Activated CD8-positive, alpha-beta memory T cell treated with anti-CD3 and anti-CD28 coated beads, Interleukin-2, amount 50 U/mL, for 48 hours (primary cell): ENCODE results near the gene GALNT7.

Experiments
- DNase-seq: peaks from one replicate; pipeline ENCODE4 v3.0.0-alpha.2; 2020

GALNT7 gene

GRCh38 chr4:173240696-173241095 lies 72.1 kb downstream of the GALNT7 start:
- no peak for DNase-seq

DNA sequence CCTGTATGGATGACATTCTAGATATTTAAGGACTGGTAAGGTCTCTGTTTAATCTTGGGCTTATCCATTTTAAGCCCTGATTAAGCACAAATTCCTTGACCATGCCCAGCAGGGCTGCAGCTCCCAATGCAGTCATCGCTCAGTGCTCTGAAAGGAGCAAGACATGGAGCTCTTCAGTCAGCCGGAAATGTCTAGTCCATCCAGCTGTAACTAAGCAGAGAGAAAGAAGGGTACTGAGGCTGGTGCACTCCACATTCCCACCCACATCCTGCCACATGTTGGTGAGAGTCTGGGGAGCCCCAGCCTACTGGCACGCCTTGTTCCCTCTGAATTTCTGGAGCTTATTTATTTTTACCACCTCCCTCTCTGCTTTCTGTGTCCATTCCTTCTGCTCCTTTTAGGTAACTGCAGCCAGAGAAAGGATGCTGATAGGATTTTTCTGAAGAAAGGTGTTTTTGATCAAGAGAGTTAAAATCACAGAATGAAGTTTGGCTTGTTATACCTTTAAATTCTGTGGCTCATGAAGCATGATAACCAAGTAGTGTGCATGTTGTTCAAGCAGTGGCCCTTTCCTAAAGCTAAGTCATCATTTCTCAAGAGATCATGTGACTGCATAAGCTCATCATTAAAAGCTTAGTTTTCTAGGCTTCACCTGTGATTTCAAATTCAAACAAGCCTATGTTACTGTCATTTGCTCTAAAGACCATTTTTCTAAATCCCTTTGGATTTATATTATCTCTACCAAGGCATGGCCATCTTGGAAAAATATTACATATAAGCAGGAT lies 74.0 kb downstream of the GALNT7 start:
- no peak for DNase-seq

DNA sequence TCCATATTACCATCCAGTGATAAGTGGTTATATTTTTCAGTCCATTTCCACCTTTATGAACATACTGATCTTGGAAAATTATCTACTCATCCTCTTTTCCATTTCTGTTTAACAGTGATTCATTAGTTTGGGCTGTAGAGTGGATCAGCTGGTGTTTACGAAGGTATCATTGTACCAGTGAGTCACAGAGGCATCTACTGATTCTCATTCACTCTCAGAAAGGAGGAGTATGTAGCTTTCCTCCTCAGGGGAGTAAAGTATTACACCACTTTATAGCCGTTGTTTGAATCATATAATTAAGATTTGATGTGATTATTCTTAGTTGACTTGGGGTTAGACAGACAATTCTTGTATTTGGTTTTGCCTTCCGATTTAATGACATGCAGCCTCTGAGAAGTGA lies 74.7 kb downstream of the GALNT7 start:
- DNase-seq = no peak

- DNase-seq = no peak
These were observed 75.5 kb downstream of the GALNT7 start for GRCh38 chr4:173243917-173244658.

GRCh38 chr4:173245952-173246351 lies 77.3 kb downstream of the GALNT7 start:
- DNase-seq = no peak

DNA sequence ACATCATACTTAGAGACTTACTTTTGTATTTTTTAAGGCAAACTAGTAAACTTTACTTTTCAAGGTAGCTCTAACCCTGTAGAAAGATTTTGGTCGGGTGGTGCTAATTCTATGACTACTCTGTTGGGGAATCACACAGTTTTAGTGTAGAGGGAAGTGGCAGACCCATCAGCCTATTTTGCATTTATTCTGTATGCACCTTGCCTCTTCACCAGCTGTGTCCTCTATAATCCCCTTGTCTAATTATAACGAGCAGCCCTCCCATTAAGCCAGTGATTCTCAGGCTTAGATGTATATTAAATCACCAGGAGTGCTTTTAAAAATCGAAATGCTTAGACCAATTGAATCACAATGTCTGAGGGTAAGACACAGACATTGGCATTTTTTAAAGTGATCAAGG lies 78.1 kb downstream of the GALNT7 start:
- DNase-seq = no peak

GRCh38 chr4:173247321-173247720 lies 78.7 kb downstream of the GALNT7 start:
- no peak for DNase-seq

DNA sequence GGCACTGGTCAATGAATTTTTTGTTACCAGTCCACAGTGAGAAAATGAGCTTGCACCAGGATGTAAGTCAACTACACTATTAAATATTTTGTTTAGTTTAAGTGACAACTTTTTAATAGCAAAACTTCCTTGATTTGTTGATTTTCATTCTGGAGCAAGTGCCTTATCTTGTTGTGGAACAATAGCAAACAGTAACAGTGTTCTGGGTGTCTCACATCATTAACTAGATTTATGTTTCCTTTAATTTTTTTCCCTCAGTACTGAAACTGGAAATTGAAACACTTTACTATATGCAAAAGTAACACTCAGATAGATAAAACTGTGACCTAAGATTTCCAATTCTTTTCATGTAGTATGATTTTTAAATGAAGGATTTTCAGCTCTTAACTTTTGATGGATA lies 80.1 kb downstream of the GALNT7 start:
- no peak for DNase-seq

GRCh38 chr4:173252024-173252935 lies 83.7 kb downstream of the GALNT7 start:
- DNase-seq = no peak

DNA sequence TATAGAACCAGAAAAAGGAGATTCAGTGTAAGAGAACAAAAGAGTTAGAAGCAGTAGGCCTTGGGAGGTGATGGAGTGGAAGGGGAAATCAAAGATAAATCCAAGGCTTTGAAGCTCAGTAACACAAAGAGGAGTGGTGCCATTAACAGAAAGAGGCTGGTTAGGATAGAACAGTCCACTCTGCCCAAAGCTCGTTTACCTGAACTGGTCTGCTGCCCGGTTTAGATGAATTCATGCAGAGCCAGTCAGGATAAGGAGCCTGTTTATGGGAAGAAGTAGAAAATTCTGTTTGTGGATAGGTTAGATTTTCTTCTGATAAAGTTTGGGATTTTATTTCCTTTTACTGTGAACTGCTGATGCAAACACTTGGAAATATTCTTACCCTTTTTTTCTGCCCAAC lies 85.0 kb downstream of the GALNT7 start:
- DNase-seq = no peak

- no peak for DNase-seq
These were observed 86.0 kb downstream of the GALNT7 start for GRCh38 chr4:173254646-173255045.

GRCh38 chr4:173256825-173257224 lies 88.2 kb downstream of the GALNT7 start:
- DNase-seq = no peak

DNA sequence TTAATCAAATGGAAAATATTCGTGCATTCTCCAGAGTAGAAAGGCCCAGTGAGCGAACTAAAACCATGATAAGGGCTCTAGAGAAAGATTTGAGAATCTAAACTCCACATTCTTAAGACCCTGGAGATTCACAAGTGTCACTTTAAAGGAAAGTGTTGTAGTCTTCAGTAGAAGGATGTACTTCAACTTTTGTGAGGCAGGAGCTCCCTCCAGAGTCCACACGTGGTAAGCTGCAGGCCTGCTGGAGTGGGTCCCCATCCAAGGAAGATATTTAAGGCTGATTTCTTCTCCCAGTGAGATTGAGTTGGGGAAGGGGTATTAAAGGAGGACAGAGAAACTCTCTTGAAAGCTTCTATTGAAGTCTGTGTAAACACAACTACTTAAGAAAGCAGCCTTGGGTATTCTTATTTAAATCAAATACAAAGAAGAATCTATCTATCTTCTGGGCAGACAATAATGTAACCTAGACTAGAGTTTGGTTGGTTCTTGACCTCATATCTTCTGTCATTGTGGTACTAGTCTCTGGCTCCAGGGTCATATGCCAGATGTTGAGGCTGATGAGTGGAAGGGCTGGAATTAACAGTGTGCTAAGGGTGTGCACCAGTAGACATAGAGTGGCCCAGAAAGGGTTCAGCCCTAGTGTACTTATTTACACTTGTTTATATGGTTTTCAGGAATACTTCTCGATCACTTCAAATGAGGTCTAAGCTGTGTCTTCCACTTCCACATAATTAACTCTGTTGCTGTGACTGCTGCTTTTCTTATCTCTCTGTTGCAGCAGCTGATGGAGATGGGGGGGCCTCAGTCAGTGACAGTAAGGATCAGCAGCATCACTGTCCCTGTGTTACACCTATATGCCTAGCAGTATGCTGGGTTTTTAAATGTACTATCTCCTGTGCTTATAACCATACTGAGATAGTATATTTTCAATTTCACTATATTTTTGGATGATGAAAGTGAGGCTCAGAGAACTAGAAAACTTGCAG lies 89.4 kb downstream of the GALNT7 start:
- DNase-seq = peak; percentile 56

DNA sequence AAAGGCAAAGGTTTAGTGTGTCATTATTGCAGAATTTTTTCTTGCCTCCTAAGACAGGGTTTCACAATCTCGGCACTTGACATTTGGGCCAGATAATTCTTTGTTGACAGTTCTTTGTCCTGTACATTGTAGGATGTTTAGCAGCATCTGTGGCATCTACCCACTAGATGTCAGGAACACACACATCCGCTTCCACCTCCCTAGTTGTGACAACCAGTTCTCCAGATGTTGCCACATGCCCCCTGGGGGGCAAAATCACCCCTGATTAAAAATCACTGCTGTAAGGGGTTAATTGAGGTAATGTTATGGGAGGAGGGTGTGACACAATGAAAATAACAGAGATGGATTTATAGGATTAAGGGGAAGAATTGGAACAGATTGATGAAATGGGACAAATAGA lies 90.3 kb downstream of the GALNT7 start:
- DNase-seq = no peak

DNA sequence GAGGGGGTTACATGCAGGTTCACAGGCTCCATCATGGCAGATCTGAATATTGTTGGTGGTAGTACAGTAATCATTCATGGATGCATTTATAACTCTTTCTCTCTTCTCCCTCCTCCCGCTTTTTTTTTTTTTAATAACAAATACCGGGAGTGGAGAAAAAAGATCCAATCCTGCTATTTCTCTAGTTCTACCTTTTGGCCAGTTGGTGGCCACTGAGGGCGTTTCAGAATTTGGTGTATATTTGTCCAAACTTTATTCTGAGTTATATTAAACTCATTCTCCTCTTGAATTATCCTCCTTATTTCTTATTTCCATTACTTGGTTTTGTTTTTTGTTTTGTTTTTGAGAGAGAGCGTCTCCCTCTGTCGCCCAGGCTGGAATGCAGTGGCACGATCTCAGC lies 90.7 kb downstream of the GALNT7 start:
- no peak for DNase-seq

DNA sequence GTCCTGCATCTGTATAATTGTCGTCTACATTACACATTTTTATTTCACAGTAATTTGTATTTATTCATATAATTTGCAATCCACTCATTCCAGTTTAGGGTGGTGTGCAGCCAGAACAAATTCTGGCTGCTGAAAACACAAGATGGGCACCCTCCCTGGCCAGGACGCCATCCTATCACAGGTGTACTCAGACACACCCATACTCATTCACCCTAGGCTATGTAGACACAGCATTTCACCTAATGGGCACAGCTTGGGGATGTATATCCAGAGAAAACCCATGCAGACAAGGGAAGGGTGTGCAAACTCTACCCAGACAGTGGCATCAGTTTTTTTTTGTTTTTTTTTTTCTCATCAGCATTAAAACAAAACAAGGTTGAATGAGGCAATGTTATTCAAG lies 92.4 kb downstream of the GALNT7 start:
- DNase-seq = no peak

GRCh38 chr4:173262375-173262774 lies 93.8 kb downstream of the GALNT7 start:
- no peak for DNase-seq

DNA sequence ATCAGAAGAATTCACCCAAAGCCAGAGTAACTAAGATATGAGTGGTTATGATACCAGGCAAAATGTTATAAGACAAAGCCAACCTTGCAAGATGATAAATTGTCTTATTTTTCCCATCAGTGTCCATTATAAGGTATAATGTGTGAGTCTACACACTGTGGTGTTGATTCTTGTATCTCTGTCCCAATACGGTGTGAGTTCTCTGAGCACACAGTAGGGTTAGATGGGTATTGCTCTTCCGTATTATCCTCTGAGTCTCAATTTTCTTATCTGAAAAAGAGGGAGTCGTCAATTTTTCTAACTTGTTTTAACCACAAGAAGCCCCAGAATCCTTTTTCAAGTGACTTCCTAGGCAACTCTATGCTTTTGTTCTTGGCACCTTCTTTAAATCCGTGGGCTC lies 95.6 kb downstream of the GALNT7 start:
- DNase-seq = no peak

DNA sequence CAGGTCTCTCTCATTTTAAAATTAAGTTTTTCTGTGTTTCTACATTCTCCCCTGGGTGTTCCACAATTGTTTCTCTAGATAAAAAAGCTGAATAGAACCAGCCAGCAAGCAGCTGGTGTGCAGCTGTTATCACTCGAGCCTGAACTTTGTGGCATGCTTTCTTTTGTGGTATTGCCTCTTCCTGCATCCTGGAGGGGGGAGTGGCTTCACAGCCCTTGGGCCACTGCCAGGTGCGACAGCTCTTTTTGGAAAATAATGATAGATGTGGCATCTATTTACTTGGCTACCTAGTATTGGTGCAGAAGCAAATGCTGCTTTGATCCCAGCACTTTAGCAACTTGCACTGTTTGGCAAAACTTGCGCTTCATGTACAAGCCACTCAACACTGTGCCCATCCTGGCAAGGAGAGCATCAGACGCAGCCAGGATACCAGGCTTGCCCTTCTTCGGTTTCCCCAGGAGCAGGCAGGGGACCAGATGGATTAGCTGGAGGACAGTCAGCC lies 96.1 kb downstream of the GALNT7 start:
- no peak for DNase-seq

DNA sequence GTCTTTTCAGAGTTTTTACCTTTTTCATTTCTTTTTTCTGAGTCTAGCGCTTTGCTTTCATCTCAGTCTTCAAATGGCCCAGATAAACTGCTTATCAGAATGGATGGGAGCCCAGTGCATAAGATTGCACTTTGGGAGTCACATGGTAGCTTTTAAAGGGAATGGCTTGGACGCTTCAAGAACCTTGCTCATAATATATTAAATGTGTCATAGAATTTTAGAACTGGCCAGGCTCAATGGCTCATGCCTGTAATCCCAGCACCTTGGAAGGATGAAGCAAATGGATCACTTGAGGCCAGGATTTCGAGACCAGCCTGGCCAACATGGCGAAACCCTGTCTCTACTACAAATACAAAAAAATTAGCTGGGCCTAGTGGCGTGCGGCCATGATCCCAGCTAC lies 97.1 kb downstream of the GALNT7 start:
- no peak for DNase-seq

- no peak for DNase-seq
These were observed 99.1 kb downstream of the GALNT7 start for GRCh38 chr4:173267711-173268110.

DNA sequence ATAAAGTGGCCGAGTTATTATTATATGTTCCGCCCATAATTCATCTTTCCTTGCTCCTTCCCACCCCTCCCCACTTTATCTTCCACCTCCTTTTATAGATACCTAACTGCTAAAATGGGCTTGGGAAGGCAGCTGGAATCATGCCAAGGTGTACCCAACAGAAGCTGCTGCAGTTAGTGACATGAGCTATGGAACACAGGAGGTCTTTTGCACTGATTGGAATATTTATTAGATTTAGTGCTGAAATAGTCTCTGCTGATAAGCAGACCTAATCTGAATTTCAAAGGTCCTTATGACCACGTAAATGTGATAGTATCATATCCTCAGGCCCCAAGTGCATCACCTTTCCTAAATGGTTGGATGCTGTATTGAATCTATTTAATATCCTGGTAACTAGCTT lies 100.7 kb downstream of the GALNT7 start:
- no peak for DNase-seq
